HL-60/S4 treated with retinoic acid at 250 ng/mL for 4 days and 3 days (cell line): Measurements from ENCODE around the gene OTOS.

Source experiments
- in situ Hi-C: fragments of 300-500 bp; cut with MboI; formaldehyde crosslinking; loops from 2 replicates; pipeline ENCODE4 v1.7.0; 2022; ENCODE audit warnings: low sequenced_read_pairs

Gene OTOS

GRCh38 chr2:240168041-240168440, 27.6 kb upstream of the OTOS start:
- in situ Hi-C loops = no loop called here

- in situ Hi-C loops = no loop called here
Observed at GRCh38 chr2:240167588-240167880, 27.1 kb upstream of the OTOS start.

- in situ Hi-C loops = no loop called here
Observed at GRCh38 chr2:240166761-240167587, 26.5 kb upstream of the OTOS start.

GRCh38 chr2:240166191-240166590, 25.7 kb upstream of the OTOS start:
- in situ Hi-C loops = no loop called here

- in situ Hi-C loops = no loop called here
Observed at GRCh38 chr2:240165661-240166060, 25.2 kb upstream of the OTOS start.

- in situ Hi-C loops = no loop called here
Observed at GRCh38 chr2:240165034-240165433, 24.6 kb upstream of the OTOS start.

GRCh38 chr2:240164586-240164985, 24.1 kb upstream of the OTOS start:
- in situ Hi-C loops = no loop called here

GRCh38 chr2:240163844-240164574, 23.6 kb upstream of the OTOS start:
- in situ Hi-C loops = no loop called here

GRCh38 chr2:240162939-240163714, 22.7 kb upstream of the OTOS start:
- in situ Hi-C loops = no loop called here

GRCh38 chr2:240162531-240162930, 22.1 kb upstream of the OTOS start:
- in situ Hi-C loops = no loop called here

- in situ Hi-C loops = no loop called here
Observed at GRCh38 chr2:240162032-240162431, 21.6 kb upstream of the OTOS start.

- in situ Hi-C loops = no loop called here
Observed at GRCh38 chr2:240161087-240161750, 20.8 kb upstream of the OTOS start.

GRCh38 chr2:240160291-240161086, 20.0 kb upstream of the OTOS start:
- in situ Hi-C loops = no loop called here

GRCh38 chr2:240159251-240159839, 18.9 kb upstream of the OTOS start:
- in situ Hi-C loops = no loop called here

GRCh38 chr2:240157147-240157470, 16.7 kb upstream of the OTOS start:
- in situ Hi-C loops = no loop called here

- in situ Hi-C loops = no loop called here
Observed at GRCh38 chr2:240156435-240157146, 16.1 kb upstream of the OTOS start.

- in situ Hi-C loops = no loop called here
Observed at GRCh38 chr2:240155745-240156390, 15.4 kb upstream of the OTOS start.

- in situ Hi-C loops = no loop called here
Observed at GRCh38 chr2:240155048-240155744, 14.7 kb upstream of the OTOS start.
